HG03442 (cell line): ENCODE measurements around the gene MRPL46.
A peak's percentile ranks its signal among the peaks of the same experiment; 100 is the strongest.

Experiments used
- ATAC-seq: cut with Tn5 transposase; IDR thresholded peaks from one replicate; pipeline ENCODE4 v1.9.1; 2021; ENCODE audit warnings: mild to moderate bottlenecking, moderate library complexity; ENCODE audit not compliant: unreplicated experiment

Gene MRPL46

DNA sequence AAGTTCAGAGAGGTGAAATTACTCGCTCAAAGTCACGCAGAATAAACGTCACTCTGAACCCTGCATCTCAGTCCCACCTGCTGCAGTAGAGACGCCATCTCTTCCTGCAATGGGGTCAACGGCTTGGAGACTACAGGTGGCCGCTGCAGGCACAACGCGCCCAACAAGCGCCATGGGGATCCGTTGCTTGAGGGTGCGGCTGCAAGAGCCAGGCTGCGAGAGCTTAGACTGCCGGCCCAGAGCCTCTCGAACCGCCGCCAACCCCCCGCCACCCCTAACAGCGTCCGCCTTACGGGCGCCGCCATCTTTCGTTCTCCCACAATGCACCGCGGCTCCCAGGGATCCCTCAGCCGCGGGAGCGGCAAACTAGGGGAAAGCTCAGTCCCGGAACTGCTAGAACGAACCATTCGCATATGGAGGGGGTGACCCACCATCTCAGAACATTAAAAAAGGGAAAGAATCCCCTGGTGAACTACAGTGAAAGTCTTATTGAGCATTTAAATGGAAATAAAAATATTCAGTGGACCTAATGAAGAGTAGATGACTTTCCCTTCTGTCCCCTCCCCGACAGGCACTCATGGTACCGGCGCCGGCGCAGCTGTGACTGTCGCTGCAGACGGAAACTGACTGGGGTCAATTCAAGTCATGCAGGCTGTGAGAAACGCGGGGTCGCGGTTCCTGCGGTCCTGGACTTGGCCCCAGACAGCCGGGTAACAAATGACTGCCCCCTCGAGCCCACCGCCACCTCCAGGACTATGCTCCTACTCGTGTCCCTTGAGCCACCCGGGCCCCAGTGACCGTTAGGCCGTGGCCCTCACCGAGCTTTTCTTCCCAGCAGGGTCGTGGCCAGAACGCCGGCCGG lies at the start of gene MRPL46, which contains the start of gene MRPS11:
Gene MRPL46, minus strand, starts transcription at position 316 of the 862 bp plus-strand sequence. Its CDS starts 11 bp downstream, at position 305.
Gene MRPS11, plus strand, starts transcription at position 636 of the 862 bp plus-strand sequence. Its CDS starts 10 bp downstream, at position 646.
- peak; percentile 84 for ATAC-seq

DNA sequence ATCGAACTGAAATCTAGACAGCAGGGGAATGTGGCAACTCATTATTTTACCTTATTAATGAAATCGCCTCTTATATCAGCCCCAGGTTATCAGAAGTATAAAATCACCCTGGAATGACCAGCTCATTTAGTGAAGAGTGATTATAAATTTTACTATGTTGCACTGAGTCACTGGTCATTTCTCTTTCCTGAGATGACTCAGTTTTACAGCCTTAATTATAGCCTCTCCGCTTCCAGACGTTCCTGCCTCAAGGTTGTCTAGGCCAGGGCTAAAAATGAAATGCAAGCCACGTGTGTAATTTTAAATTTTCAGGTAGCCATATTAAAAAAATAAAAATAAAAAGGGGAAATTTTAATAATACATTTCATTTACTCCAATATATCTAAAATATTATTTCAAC lies 46.0 kb upstream of the MRPL46 start:
- no peak for ATAC-seq

DNA sequence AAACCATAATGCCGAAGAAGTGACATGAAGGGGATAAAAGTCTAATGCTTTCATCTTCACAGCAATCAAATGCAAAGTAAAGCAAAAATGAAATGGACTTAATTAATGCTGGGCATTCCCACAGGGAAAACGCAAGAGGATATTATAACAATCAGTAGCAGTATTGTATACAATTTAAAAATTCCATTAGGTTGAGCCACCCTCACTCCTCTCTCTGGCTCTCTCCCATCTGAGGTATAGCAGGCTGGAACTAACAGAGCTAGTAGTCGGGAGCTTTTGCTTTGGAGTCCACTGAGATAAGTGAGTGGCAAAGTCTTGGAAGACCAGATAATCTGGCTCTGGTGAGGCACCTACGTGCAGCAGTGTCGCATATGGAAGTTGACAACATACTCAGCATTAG lies 45.4 kb upstream of the MRPL46 start:
- ATAC-seq = no peak

DNA sequence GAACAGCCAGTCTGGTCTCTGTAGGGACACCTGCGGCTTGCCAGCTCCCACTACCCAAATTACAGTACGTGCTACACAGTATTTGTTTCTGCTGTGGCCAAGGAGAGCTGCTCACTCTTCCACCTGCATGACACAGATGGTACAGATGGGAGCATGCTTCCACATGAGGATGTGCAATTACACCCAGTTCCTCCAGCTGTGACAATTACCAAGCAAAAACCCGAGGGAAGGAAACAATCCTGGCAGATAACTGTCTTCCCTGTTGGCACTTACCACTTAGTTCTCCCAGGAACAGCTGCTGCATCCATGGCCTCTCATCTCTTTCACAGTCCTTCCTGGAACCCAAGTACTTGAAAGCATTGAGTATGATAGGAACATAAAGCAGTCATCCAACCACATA lies 44.9 kb upstream of the MRPL46 start:
- ATAC-seq = no peak

DNA sequence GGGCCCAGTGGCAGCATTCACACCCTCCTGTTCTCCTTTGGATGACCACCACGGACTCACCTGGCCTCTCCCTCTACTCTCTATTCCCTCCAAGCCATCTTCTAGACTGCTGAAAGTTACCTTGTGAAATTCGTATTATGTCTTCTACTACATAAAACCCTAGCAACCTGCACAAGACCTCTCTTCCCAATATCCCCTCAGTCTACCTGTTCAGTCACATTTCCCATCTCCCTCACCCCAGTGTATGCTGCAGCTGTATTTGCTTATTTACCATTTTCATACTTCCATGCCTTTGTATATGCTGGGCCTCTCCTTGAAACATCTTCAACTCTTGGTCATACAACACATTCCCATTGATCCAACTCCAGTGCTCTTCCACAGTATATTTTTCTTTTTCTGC lies 44.0 kb upstream of the MRPL46 start:
- ATAC-seq = no peak

DNA sequence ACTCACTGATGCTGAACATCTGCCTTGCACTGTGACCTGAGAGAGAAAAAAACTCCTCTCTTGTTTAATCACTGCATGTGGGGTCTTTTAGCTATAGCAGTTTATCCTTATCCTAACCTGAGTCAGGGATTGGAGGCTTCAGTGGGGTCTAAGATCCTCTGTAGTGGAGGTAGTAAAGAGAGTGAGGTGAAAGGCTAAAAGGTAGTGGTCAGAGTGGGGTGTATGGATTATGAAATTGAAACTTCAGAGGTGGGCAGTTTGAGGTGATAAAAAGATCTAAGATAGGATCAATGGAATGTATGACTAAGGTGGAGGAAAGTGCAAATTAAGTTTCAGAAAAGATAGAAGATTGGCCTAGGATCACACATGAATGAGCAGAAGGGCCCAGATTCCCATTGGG lies 42.8 kb upstream of the MRPL46 start:
- peak; percentile 50 for ATAC-seq

DNA sequence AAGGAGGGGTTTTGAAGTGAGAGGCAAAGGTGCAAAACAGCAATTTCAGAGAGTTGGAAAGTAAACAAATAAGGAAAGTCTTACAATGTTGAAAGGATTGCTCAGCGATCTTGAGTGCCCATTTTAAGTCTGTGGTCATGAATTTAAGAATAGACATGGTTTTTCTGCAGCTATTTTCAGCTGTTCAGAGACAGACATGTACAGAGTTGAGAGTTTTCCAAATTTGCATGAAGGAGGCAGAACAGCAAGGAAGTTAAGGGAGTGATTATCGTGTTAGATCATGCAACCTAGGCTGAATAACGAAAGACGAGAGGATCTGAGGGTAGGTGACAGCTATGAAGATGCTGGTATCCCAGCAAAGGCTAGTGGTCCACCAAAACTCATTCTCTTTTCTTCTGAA lies 42.1 kb upstream of the MRPL46 start:
- ATAC-seq = peak; percentile 56

DNA sequence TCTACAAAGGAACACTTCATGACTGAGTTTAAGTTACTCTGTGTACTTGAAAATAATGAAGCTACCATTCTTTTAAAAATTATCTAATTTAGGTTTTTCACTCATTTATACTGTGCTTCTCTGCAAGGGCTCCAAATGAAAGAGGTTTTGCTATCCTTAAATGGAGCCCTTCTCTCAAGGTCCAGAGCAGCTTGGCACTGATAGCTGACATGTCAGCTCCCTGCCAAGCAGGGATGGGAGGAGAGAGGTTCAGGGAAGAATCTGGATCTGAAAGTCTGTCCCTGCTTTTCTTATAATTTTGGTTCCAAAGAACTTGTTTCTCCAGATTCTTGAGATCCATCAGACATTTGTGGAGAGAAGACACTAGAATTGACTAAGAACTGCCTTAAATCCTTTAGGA lies 39.4 kb upstream of the MRPL46 start:
- no peak for ATAC-seq

DNA sequence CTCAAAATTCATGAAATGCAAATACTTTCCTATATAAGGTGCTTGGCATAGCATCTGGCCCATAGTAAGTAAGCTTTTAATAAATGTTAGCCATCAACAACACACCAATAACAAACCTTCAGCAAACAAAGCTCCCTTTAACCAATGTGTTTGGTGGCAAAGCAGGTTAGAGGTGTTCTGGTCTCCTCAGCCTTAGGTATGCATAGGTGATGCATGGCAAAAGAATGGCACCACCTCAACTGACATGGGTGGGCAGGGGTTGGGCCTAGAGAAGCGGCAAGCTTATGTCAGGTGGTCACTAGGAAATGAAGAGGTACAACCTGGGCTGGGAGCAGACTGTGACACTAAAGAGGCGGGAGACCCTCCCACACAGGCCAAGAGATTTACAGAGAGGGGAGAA lies 38.5 kb upstream of the MRPL46 start:
- ATAC-seq = no peak

DNA sequence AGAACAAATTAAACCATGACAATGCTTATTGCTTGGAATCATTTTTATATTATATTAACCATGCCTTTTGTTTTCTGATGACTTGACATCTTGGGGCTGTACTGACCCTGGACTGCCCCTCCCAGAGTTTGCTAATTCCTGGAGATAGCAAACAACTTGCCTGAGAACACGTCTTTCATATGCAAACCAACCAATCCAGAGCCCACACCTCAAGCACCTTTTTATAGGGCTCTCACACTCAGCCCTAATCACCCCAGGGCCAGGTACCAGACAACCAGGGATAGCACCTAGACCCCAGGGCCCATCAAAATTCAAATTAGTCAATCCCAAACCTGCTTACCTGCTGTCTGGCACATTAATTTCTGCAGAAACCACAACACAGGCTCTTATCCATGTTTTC lies 37.3 kb upstream of the MRPL46 start:
- no peak for ATAC-seq

DNA sequence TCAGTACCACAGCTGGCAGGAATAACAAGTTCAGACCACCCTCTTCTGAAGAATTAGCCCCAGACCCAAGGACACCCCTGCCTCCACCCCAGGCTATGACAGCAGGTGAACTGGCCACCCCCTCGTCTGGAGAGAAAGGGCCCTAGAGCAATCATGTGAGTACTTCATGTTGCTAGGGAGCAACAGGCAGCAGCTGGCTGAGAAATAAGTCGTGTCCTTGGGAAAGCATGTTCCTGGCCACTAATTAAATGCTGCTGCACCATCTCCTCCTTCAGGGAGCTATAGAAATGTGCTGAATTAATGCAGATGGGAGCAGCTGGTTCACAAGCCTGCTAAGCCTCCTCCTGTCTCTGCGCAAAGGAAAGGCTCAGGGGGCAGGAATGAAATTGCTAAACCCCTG lies 31.8 kb upstream of the MRPL46 start:
- no peak for ATAC-seq

DNA sequence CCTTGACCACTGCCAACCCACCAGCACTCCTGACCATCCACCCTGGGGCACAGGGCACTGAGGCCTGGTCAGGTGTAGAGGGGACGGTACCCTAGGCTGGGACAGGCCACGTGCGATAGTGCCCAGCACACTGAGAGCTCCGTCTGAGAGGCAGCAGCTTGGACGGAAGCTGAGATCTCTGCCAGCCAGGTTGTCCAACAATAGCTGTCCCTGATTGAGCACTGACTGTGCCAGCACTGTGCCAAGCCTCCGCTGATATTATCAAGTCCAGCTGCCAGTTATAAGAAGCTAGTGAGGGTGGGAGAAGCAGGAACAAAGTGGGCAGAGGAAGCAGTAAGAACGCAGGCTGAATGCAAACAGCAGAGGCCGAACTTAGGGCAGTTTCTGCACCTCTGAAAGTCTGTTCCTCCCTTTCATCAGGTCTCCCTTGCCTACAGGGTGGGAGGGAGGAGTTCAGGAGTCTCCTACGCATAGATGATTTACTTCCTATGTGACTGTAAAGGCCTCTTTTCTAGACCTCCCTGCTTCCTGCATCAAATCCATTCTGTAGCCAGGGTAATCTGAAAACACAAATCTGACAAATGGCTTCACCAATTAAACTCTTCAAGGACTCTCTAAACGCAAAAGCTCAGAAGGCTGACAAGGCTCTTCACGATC lies 30.0 kb upstream of the MRPL46 start:
- no peak for ATAC-seq

DNA sequence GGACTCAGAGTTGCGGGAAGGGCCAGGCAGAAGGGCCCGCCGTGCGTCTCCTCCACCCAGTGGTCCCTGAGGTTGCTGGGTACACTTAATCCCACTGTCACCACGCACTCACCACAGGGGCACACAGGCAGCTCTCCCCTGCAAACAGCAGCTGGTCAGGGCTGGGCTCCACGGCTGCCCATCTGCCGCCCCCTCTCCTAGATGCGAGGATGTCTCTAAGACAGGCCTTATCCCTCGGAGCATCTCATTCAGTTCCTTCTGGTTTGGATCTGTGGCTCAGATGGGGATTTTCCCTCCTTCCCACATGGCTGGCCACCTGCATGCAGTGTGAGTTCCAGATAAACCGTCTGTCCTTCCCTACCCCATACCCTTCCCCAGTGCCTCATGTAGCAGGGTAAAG lies 26.7 kb upstream of the MRPL46 start:
- no peak for ATAC-seq

DNA sequence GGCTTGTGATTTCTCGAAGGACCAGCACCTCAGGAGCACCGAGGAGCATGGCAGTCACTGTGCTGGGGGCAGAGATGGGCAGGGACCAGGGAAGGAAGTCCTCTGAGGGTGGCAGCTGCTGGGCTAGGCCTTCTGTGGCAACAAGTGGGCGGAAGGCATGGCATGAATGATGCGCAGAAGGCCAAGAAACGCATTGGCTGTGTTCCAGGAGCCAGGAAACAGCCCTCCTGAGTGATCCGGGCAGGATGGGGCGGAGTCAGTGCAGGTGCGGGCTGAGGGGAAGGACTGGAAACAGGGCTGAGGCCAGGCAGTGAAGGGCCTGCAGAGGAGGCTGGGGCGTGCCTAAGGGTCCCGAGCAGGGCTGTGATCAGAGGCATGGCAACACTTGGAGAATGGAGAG lies 24.0 kb upstream of the MRPL46 start:
- no peak for ATAC-seq

DNA sequence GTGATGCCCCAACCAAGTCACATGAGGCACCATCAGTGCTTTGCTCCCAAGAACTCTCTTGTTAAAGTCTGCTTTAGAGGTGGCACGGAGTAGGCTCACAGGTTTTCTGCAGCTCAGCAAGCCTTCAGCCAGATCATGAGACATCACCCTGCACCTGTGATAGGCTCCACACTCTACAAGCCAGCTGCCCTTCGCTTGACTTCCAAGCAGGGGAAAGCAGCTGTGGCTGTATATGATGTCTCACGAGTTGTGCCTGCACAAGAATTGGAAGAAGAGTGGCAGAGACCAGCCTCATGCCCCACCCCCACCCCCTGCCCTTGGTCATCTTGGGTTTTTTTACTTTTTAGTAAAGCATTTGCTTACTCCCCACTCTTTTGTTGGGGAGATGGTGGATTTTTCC lies 22.8 kb upstream of the MRPL46 start:
- ATAC-seq = no peak

DNA sequence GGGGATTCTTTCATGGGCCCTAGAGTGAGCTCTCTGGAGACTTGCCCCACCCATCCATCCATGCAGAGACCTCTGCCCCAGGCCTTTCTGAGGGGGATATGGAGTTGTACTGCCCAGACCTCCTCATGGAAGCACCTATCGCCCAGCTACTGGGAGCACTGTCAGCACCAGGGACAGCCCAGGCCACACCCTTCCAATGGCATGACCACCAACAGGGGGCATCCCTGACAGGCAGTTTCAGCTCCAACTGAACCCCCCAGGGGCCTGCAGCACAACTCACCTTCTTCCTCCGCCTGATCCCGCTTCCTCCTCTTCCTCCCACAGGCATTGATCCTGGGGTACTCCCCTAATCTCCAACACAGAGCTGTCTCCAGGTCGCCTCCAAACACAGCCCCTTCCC lies 22.1 kb upstream of the MRPL46 start:
- ATAC-seq = no peak

DNA sequence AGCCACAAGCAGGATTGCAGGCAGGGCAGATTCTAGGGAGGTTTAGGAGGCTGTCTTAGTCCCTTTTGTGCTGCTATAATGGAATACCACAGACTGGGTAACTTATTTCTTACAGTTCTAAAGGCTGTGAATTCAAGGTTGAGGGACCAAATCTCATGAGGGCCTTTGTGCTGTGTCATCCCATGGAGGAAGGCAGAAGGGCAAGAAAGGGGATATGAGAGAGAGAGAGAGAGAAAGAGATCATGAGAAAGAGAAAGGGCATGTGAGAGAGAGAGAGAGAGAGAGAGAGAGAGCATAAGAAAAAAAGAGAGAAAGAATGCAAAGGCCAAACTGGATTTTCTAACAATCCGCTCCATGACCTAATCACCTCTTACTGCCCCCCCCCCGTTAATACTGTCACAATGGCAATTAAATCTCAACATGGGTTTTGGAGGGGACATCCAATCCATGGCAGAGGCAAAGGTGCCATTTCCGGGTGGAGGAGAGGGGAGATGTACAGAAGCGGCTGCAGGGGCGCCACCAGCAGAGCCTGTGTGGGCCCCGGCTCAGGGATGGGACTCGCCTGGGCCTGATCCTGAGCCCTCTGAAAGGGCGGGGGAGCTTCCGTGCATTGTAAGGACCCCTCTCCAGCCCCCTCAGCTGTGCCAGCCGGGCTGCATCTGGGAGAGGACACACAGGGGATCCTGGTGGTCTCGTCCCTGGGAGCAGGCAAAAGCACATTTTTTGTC lies 20.8 kb upstream of the MRPL46 start:
- no peak for ATAC-seq

DNA sequence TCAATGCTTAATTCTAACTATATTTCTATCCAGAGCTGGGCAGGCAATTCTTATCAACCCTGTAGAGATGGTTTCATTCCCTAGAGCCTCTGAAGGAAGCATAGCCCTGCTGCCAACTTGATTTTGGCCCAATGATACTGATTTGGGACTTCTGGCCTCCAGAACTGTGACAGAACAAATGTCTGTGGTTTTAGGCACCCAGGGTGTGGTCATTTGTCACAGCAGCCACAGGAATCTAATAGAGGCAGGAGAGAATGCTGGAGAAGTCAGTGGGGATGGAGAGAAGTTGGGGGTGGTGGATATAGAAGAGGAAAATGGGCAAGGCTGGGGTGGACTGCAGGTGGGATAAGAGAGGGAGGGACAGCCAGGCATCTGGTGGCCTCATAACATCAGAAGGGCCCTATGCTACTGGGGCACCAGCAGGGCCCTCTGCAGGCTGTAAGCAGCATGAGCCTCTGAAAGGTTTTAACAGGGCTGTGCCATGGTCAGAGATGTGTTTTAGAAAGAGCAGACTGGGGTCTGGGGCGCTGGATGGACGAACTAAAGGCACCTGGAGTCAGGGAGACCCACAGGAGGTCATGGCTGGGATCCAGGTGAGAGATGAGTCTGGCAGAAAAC lies 20.1 kb upstream of the MRPL46 start:
- ATAC-seq = no peak

DNA sequence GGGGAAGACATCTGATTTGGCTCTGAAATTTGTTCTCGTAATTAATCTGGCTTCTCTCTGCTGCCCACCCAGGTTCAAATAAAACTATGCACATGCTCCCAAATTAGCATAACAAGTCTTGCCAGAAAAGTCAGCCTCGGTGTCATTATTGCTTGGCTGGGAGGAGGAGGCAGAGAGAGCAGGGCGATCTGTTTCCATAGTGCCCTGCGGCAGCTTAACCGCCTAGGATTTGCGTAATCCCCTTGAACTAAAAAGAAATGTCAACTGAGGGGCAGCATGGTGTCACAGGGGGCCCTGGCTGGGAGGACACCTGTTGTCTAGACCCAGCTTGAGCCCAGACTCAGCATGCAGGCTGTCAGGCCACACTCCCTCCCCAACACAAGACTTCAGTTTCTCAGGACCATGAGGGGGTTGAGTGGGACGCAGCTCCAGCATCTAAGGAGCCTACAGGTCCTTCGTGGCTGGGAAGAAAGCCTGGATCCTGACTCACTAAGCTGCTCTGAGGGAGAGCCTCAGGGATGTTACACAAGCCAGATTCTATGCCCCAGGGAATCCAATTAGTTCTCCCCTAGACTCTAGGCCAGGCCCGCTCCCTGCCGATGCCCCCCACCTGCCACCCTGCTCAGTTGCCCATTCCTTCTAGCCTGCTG lies 17.6 kb upstream of the MRPL46 start:
- no peak for ATAC-seq

DNA sequence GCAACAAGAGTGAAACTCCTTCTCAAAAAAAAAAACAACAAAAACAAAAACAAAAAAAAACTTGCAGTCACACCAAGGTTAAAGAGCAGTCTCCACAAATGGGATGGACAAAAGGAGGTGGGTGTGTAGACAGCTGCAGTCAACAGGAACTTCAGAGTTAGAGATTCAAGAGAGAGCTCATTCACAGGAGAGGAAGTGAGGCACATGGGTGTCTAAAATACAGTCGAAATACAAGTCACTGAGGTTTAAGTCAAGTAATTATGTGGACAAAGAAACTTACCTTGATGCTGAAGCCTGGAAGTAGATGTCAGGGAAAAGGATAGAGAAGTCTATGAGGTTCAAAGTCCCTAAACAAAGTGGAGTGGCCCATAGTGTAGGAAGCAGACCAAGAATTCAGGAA lies 15.1 kb upstream of the MRPL46 start:
- no peak for ATAC-seq

DNA sequence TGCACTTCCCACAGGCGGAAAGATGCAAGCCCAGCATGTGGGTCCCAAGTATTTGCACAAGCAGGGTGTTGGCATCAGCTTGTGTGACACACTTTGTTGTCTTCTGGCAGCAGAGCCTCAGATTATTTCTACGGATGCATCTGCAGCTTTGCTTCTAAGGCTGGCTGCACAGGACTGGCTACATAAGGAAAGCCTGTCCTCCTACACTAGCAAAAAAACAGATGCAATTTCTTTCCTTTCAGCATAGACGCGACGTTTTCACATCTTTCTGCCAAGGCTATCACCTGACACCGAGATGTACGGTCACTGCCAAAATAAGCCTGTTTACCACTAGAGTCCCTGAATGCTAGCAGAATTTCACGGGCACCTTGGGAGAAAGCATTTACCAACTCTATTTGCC lies 13.8 kb upstream of the MRPL46 start:
- no peak for ATAC-seq
